Fibroblast of the aortic adventitia (primary cell): ENCODE data around the gene RUNDC3A. TPM values are rescaled to one million over a fixed set of nuclear protein-coding genes. Genes with fewer than 3 reads are reported as not detected.
A peak's percentile ranks its signal among the peaks of the same experiment; 100 is the strongest.
"Not testable (repeated sequence)": the region's sequence is repeated elsewhere in the genome, so short reads cannot be mapped to it uniquely, and the experiment has no call there.

ENCODE experiments used
- DNase-seq: peaks from one replicate; pipeline ENCODE4 v3.0.0-alpha.2; 2010; ENCODE audit warnings: low read depth
- H3K4me3 ChIP-seq: 2 replicates; pipeline ENCODE4 v1.5.1; 2011; ENCODE audit warnings: low read depth, mild to moderate bottlenecking, control low read depth, low read length, moderate library complexity
- CTCF ChIP-seq: IDR thresholded peaks from 2 replicates; pipeline ENCODE4 v1.5.1; 2011; ENCODE audit warnings: mild to moderate bottlenecking, low read length, control low read depth, inconsistent platforms; ENCODE audit not compliant: insufficient read depth
- total RNA-seq: library from RNA; depleted of rRNA; stranded (reverse); fragments of >200 nt; gene quantifications from 2 replicates; pipeline ENCODE4 v1.2.3, GENCODE V29; 2012; ENCODE audit warnings: low replicate concordance

The RUNDC3A gene
- total RNA-seq, 1 donor: not detected

- TF ChIP-seq CTCF: no peak
- DNase-seq: peak; percentile 100
- peak within 1 kb of the TSS; percentile 98 for H3K4me3 ChIP-seq
Observed at GRCh38 chr17:44344939-44345453, 36.6 kb downstream of the RUNDC3A start, which contains the start of gene GRN. Gene GRN, plus strand, starts transcription at chr17:44345302. Its CDS starts 3,863 bp downstream, at chr17:44349165.

- TF ChIP-seq CTCF: peak; percentile 48
- peak; percentile 59 for DNase-seq
- H3K4me3 ChIP-seq: peak overlapping the region; percentile 98
Observed at GRCh38 chr17:44345454-44346026, 37.1 kb downstream of the RUNDC3A start.

- no peak for TF ChIP-seq CTCF
- H3K4me3 ChIP-seq: peak overlapping the region; percentile 98
- no peak for DNase-seq
Observed at GRCh38 chr17:44346064-44346844, 37.9 kb downstream of the RUNDC3A start.

- H3K4me3 ChIP-seq, DNase-seq: not testable (repeated sequence)
Observed at GRCh38 chr17:44347206-44348055, 39.0 kb downstream of the RUNDC3A start.

- no peak for TF ChIP-seq CTCF
- no peak overlapping the region for H3K4me3 ChIP-seq
- DNase-seq: peak; percentile 25
Observed at GRCh38 chr17:44348234-44348987, 40.0 kb downstream of the RUNDC3A start.

- DNase-seq: no peak
- TF ChIP-seq CTCF: no peak
- no peak overlapping the region for H3K4me3 ChIP-seq
Observed at GRCh38 chr17:44348988-44349364, 40.6 kb downstream of the RUNDC3A start.
